HG02571 (cell line): ENCODE results near the gene TTC21B.
"Not testable (repeated sequence)": the region's sequence is repeated elsewhere in the genome, so short reads cannot be mapped to it uniquely, and the experiment has no call there.

Experiments used
- ATAC-seq: cut with Tn5 transposase; IDR thresholded peaks from one replicate; pipeline ENCODE4 v1.9.1; 2021; ENCODE audit warnings: mild to moderate bottlenecking, moderate library complexity; ENCODE audit not compliant: unreplicated experiment

TTC21B gene

GRCh38 chr2:165953655-165954606 is at the start of gene TTC21B:
TSS of gene TTC21B (minus strand) at chr2:165953776. CDS start at chr2:165953705, 71 bp downstream.
- peak; percentile 96 for ATAC-seq

- no peak for ATAC-seq
Measured at GRCh38 chr2:166000401-166000800, 46.8 kb upstream of the TTC21B start.

GRCh38 chr2:165990846-165991245 is 37.3 kb upstream of the TTC21B start:
- no peak for ATAC-seq

- ATAC-seq, result no peak
Measured at GRCh38 chr2:165989851-165990250, 36.3 kb upstream of the TTC21B start.

- ATAC-seq, result no peak
Measured at GRCh38 chr2:165985120-165985519, 31.5 kb upstream of the TTC21B start.

GRCh38 chr2:165972161-165972560 is 18.6 kb upstream of the TTC21B start:
- not testable (repeated sequence) for ATAC-seq

- ATAC-seq, result no peak
Measured at GRCh38 chr2:165970663-165971062, 17.1 kb upstream of the TTC21B start.

- no peak for ATAC-seq
Measured at GRCh38 chr2:165969227-165969626, 15.7 kb upstream of the TTC21B start.

- ATAC-seq, result no peak
Measured at GRCh38 chr2:165967746-165968145, 14.2 kb upstream of the TTC21B start.

GRCh38 chr2:165961818-165962217 is 8.2 kb upstream of the TTC21B start:
- ATAC-seq, result no peak

- ATAC-seq, result no peak
Measured at GRCh38 chr2:165959371-165959770, 5.8 kb upstream of the TTC21B start.

GRCh38 chr2:165958313-165958960 is 4.9 kb upstream of the TTC21B start:
- no peak for ATAC-seq

- no peak for ATAC-seq
Measured at GRCh38 chr2:165957030-165957675, 3.6 kb upstream of the TTC21B start.

- peak; percentile 32 for ATAC-seq
Measured at GRCh38 chr2:165953306-165953654, 296 bp downstream of the TTC21B start.

- ATAC-seq, result no peak
Measured at GRCh38 chr2:165952741-165953211, 800 bp downstream of the TTC21B start.

- ATAC-seq, result no peak
Measured at GRCh38 chr2:165952085-165952484, 1.5 kb downstream of the TTC21B start.

- no peak for ATAC-seq
Measured at GRCh38 chr2:165950438-165950837, 3.1 kb downstream of the TTC21B start.

GRCh38 chr2:165941827-165942226 is 11.7 kb downstream of the TTC21B start:
- ATAC-seq, result no peak

- ATAC-seq, result no peak
Measured at GRCh38 chr2:165938237-165938636, 15.3 kb downstream of the TTC21B start.

GRCh38 chr2:165933211-165933910 is 20.2 kb downstream of the TTC21B start:
- ATAC-seq, result no peak

- no peak for ATAC-seq
Measured at GRCh38 chr2:165927774-165928173, 25.8 kb downstream of the TTC21B start.
